Testis (tissue), 2 donors: Measurements from ENCODE around the gene SIGLEC9.

Experiments used
- POLR2A ChIP-seq: fragments of 450-650 bp; IDR thresholded peaks from one replicate; pipeline ENCODE4 v1.6.1; 2017; ENCODE audit warnings: antibody characterized with exemption, mild to moderate bottlenecking, moderate library complexity
- TF ChIP-seq, protein P1 (sequence below), 3 experiments: fragments of 450-650 bp in 2 of 3; fragments of 200-600 bp in 1 of 3; sonication (generic) in 1 of 3; IDR thresholded peaks; one replicate each; pipeline ENCODE4 v1.5.1; 2016 to 2019; ENCODE audit warnings: antibody characterized with exemption in 3 of 3, mild to moderate bottlenecking in 2 of 3, moderate library complexity in 1 of 3

DNA sequence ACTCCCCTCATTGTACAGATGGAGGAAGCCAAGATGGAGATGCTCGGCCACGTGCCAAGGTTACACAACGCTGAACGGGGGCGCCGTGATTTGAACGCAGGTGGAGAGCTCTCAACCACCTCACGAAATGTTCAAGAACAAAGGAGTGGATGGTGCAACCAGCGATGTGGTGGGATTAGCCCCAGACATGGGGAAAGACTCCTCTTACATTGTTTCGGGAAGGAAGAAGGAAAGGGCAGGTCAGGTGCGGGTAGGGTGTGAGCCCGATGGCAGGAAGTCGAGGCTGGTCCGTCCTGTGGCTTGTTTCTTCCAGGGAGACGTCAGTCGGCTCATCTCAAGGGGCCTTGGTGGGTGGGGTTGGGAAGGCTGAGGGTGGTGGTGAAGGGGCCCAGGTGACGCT, 34.9 kb upstream of the SIGLEC9 start:
- TF ChIP-seq, protein P1, sequence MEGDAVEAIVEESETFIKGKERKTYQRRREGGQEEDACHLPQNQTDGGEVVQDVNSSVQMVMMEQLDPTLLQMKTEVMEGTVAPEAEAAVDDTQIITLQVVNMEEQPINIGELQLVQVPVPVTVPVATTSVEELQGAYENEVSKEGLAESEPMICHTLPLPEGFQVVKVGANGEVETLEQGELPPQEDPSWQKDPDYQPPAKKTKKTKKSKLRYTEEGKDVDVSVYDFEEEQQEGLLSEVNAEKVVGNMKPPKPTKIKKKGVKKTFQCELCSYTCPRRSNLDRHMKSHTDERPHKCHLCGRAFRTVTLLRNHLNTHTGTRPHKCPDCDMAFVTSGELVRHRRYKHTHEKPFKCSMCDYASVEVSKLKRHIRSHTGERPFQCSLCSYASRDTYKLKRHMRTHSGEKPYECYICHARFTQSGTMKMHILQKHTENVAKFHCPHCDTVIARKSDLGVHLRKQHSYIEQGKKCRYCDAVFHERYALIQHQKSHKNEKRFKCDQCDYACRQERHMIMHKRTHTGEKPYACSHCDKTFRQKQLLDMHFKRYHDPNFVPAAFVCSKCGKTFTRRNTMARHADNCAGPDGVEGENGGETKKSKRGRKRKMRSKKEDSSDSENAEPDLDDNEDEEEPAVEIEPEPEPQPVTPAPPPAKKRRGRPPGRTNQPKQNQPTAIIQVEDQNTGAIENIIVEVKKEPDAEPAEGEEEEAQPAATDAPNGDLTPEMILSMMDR (IDR thresholded peaks at IDR 0.05) = no peak
- no peak for TF ChIP-seq POLR2A
